Motor neuron (in vitro differentiated cells): ENCODE results near the gene DYNLT4. TPM values are rescaled to one million over a fixed set of nuclear protein-coding genes. Genes with fewer than 3 reads are reported as not detected.

Source experiments
- ATAC-seq, 8 experiments: fragments of 200-7000 bp; cut with Tn5 transposase; replicated peaks in 6 of 8; 2 replicates each; pipeline ENCODE4 v1.8.0; 2021; ENCODE audit warnings: mild to moderate bottlenecking in 8 of 8, moderate library complexity in 8 of 8
- H3K27ac ChIP-seq, 2 donors: fragments of 250-450 bp; sonication (Bioruptor Pico); 2 replicates each; pipeline ENCODE4 v1.9.0; 2021; ENCODE audit warnings: antibody characterized with exemption in 2 of 2, mild to moderate bottlenecking in 2 of 2, moderate library complexity in 1 of 2
- H3K4me1 ChIP-seq, 2 donors: fragments of 250-450 bp; sonication (Bioruptor Pico); replicated peaks in 1 of 2; 2 replicates each; pipeline ENCODE4 v1.6.1; 2021; ENCODE audit warnings: antibody characterized with exemption in 2 of 2, mild to moderate bottlenecking in 2 of 2, moderate library complexity in 1 of 2
- H3K4me3 ChIP-seq, 5 donors: fragments of 250-450 bp; sonication (Bioruptor Pico); 2 replicates each; pipeline ENCODE4 v1.9.0; 2021; ENCODE audit warnings: antibody characterized with exemption in 5 of 5, mild to moderate bottlenecking in 5 of 5, moderate library complexity in 4 of 5
- WGBS, 10 experiments: fragments of 450-650 bp; shearing (Covaris generic); methylation state at CpG; one replicate each; pipeline ENCODE4 v1.0.0; 2022; 5-methylcytosine and 5-hydroxymethylcytosine counted together
- in situ Hi-C, 9 experiments: fragments of 400-800 bp; cut with MboI; loops; one replicate each; pipeline ENCODE4 v1.15.0; 2021; ENCODE audit warnings: low sequenced_read_pairs in 9 of 9, low pct_unique_long_range_greater_than_20kb in 2 of 9; ENCODE audit not compliant: unreplicated experiment in 9 of 9
- total RNA-seq, 8 experiments: library from RNA; unstranded; fragments of 300-600 nt; gene quantifications; 2 replicates each; pipeline versions ENCODE4 v1.2.3 to v1.2.4, GENCODE V29; 2022

The DYNLT4 gene
- total RNA-seq, 8 experiments from 2014 or later, result 0.22 to 1.5 (median 0.73) TPM; not detected in 1

DNA sequence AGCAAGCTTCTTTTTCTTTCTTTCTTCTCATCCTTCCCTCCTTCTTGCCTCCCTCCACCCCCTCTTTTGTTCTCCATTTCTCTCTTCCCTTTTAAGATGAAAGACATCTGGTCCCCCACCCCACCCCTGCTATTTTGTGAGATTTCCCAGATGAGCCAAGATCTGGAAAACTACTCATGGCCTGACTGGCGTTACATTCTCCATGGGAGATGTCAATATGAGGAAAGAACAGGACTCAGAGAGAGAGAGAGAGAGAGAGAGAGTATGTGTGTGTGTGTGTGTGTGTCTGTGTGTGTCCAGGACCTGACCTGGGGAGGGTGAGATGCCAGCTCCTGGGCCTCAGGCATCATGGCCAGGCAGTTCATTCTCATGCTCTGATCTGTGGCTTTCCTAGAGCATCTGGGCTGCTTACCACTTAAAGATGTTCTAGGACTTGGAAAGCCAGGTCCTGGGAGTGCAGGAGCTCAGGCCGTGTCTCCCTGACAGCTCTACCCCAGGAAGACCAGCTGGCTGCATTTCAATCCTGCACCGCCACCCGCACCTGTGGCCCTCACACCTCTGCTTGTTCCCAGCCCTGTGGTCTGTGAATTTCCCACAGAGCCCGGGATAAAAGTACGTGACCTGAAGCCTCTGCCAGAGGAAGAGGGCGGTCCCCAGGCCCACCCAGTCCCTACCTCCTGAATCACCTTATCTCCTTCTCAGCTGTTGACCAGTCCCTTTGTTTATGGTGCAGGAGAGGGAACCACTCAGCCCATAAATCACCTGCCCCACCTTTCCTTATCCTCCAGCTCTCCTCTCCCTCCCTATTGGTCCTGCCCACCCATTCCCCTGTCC lies 16.0 kb downstream of the DYNLT4 start:
- H3K4me3 ChIP-seq, result no peak overlapping the region
- no peak overlapping the region for H3K27ac ChIP-seq
- in situ Hi-C loops, result no loop called here
- 60 to 100% (median 80%) methylated on average over 1 to 4 of the region's 7 CpGs; no CpG with 5 or more reads in 5 of the 10 experiments for WGBS, 10 experiments
- peaks cover 8 to 10% of the 10 kb centered on the region in 2 donors for H3K4me1 ChIP-seq
- no peak for ATAC-seq

DNA sequence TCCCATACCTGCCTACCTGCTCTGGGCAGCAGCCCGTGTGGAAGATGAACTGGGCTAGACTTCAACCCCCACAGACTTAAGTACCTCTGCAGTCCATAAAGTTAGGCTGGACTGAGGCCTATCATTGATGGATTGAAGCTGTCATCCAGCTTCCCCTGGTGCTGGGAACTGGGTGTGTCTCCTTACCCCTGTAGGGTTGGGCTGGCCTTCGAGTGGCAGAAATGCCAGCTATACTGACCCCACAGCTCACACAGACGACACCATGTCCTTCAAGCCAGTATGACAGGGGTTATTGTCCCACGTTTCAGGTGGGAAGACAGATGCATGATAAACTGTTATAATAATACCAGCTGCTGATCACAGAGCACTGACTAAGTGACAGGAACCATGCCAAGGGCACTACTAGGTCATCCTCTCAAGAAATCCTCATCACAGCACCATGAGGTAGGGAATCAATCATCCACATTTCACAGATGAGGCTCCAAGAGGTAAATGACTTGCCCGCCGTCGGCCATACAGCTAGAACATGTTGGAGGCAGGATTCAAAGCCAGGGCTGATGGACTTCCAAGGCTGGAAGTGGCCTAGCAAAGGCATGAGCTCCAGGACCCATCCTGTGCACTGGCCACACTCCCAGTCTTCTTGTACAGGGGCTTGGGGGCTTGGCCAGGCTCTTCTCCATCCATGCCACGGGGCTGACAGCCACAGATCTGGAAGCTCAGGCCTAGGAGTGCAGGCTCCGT lies 18.9 kb downstream of the DYNLT4 start, which contains the start of gene BEST4:
TSS of gene BEST4 (minus strand) at position 51 of the 741 bp plus-strand sequence. CDS start 465 bp downstream, outside the sequence.
- no peak within 1 kb of the TSS for H3K4me3 ChIP-seq
- in situ Hi-C loops, result no loop called here
- H3K27ac ChIP-seq, result no peak within 1 kb of the TSS
- H3K4me1 ChIP-seq, result peaks cover 26 to 28% of the 10 kb centered on the region in 2 donors
- no peak for ATAC-seq
- 40 to 100% (median 78%) methylated on average over 1 to 7 of the region's 9 CpGs; no CpG with 5 or more reads in 2 of the 10 experiments for WGBS, 10 experiments

DNA sequence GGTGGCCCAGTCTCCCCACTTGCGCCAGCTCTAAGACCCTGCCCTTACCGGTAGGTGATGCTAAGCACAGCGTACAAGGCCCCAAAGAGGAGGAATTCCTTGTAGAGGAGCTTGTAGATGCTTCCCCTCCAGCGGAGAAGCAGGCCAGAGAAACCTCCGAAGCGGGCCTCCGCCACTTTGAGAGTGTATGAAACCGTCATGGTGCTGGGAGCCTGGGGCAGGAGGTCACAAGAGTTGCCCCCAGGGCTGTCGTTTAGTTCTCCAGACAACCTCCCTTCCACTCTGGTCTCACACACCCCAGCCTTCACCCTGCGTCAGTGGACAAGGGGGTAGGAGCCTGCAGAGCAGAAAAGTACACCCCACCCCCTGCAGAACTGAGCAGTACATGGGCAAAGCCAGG lies 19.6 kb downstream of the DYNLT4 start:
- H3K4me3 ChIP-seq, result no peak overlapping the region
- H3K4me1 ChIP-seq, result peaks cover 26 to 28% of the 10 kb centered on the region in 2 donors
- ATAC-seq, result no peak
- in situ Hi-C loops, result no loop called here
- WGBS, 10 experiments, result 89 to 100% (median 95%) methylated on average over 1 to 8 of the region's 10 CpGs; no CpG with 5 or more reads in 5 of the 10 experiments
- H3K27ac ChIP-seq, result no peak overlapping the region

DNA sequence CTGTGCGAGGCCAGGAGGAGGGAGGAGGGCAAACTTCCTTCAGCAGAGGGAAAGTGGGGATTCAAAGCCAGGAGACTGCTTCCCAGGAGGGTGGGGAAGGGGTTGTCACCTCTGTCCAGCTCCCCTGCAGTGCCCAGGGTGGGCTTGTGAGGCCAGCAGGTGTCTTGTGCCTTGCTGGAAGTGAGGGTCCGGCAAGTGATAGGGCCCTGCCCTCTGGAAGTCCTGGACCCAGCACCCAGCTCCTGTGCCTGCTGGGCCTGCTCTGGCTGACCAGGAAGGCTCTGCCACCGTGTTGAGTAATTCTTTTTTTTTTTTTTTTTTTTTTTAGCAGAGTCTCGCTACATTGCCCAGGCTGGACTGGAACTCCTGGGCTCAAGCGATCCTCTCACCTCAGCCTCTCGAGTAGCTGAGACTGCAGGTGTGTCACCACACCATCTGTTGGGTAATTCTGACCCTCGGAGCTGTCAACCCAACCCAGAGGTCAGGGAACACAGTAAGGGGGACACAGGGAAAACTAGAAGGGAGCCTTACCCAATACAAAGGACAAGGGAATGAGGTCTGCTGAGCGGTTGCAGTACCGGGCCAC lies 20.2 kb downstream of the DYNLT4 start:
- in situ Hi-C loops, result no loop called here
- no peak overlapping the region for H3K4me3 ChIP-seq

DNA sequence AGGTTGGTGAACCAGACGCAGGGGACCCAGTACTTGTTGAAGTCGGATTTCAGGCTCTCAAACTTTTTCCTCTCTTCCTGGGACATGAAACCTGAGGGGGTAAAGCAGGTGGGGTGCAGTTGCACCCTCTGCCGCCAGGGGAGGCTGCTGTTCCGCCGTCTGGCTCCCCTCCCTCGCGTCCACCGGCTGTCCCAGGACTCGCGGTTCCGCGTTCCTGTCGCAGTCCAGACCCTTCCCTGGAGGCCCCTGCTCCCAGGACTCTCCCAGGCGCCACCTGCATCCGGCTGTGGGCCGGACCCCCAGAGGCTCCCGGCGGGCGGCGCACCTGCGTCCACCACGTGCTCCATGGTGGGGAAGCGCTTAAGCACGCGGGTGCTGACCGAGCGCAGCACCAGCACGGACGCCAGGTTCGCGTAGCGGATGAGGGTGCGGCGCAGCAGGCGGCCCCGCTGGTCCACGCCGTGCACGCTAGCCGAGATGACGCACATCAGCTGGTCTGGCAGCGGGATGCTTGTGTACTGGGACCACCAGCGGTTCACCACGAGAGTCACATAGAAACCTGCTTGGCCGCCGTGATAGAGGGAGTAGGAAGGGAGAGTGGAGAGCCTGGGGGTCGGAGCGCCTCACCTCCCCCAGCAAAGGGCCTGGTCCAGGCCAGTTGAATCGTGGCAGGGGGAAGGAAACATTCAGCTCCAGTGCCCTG lies 20.9 kb downstream of the DYNLT4 start:
- H3K27ac ChIP-seq, result no peak overlapping the region
- in situ Hi-C loops, result no loop called here
- H3K4me1 ChIP-seq, result peaks cover 25 to 28% of the 10 kb centered on the region in 2 donors
- ATAC-seq, result peak; percentile 69 to 89 (median 82)
- 0 to 67% (median 17%) methylated on average over 1 to 43 of the region's 49 CpGs; no CpG with 5 or more reads in 3 of the 10 experiments for whole genome bisulfite sequencing, 10 experiments
- peak overlapping the region in 4 of 5 donors; percentile 5 to 26 (median 17) for H3K4me3 ChIP-seq

More for the DNA sequence above, 20.2 kb downstream of the DYNLT4 start:
- ATAC-seq, result no peak
- WGBS, 10 experiments, result 0 to 100% (median 86%) methylated on average over 1 to 8 of the region's 9 CpGs; no CpG with 5 or more reads in 4 of the 10 experiments
- Histone ChIP-seq H3K27ac (no peak overlapping the region), H3K4me1 (peaks cover 26 to 28% of the 10 kb centered on the region in 2 donors)

DNA sequence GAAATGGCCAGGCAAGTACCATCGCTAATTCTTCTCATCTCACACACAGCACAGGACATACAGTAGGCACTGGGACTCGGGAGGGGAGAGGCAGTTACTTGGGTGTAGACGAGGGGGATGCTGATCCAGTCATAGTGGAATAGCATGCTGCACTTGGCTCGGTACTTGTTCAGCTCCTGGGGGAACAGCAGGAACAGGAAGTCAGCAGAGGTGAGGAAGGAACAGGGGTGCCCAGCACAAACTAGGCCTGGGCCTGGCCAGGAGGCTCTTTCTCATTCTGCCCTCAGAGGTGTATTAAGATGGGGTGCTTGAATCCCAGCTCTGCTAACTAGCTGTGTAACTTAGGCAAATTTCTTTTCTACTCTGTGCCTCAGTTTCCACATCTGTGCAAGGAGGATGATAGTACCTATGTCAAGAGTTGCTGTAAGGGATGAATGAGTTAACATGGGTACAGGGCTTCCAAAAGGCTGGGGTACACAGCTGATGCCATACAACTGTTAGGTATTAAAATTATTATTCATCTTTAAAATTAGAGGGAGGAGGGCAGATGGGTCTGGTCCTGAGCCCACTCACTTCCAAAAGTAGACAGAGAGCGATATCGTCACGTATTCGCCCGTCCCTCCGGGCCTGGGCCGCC lies 21.5 kb downstream of the DYNLT4 start:
- in situ Hi-C loops, result no loop called here
- ATAC-seq, result no peak
- 31 to 80% (median 49%) methylated on average over 2 to 7 of the region's 11 CpGs; no CpG with 5 or more reads in 4 of the 10 experiments for WGBS, 10 experiments
- H3K4me3 ChIP-seq, result no peak overlapping the region
- no peak overlapping the region for H3K27ac ChIP-seq
- peaks cover 20 to 28% of the 10 kb centered on the region in 2 donors for H3K4me1 ChIP-seq

DNA sequence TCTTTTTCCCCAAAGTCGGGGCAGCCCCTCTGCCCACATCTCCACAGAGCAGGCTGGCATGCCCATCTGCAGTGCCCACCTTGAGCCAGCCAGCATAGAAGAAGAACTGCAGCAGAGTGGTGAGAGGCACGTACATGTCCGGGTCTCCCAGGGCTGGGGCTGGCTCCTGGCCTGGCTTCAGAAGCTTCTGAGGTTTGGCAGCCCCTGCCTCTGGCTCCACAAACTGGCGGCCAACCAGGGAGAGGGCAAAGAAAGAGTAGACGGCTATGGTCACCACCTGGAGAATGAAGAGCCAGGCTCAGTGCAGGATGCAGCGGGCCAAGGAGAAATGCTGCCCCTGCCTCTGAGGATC lies 22.1 kb downstream of the DYNLT4 start:
- H3K4me1 ChIP-seq, result peaks cover 20 to 28% of the 10 kb centered on the region in 2 donors
- H3K27ac ChIP-seq, result no peak overlapping the region
- no peak for ATAC-seq
- 67 to 100% (median 100%) methylated on average over 1 to 3 of the region's 6 CpGs; no CpG with 5 or more reads in 6 of the 10 experiments for WGBS, 10 experiments
- in situ Hi-C loops, result no loop called here
- no peak overlapping the region for H3K4me3 ChIP-seq

DNA sequence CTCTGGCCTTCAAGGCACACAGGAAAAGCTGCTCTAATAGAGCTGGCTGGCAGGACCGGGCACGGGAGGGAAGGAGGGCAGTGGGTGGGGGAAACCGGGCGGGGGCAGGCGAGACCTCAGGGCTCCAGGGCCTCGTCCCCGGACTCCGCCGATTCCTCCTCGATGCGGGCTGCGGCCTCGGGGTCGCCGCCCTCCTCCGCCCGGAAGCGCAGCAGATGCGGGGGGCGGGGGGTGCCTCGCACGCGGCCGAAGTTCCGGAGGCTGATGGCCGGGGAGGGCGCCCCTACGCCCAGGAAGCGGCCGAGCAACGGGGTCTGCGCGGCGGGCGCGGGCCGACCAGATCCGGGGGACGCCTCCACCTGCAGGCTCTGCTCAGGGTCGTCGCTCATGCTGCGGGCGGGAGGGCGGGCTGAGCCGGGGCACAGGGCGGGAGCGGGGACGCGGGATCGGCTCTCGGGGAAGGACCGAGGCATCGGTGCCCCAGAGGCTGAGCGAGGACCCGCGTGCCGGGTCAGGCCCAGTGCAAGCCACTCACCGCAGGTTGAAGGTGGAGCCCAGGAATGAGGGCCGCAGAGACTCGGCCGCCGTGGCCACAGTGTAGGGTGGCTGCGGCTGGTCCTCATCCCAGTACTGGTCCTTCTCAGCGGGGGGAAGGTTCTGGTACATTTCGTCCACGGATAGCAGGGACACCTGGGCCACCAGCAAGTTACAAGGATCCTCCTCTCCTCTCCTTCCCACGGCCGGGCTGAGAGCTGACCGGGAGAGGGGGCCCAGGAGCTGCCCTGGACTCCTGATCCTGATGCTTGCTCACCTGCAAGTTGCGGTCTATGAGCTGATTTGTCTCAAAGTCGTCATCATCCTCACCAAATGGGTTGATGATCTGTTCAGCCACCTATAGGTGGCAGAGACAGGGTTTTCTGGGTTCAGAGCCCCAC lies 22.8 kb downstream of the DYNLT4 start:
- ATAC-seq, result peak; percentile 4 to 42 (median 22)
- in situ Hi-C loops, result no loop called here
- no peak overlapping the region for H3K27ac ChIP-seq
- peaks cover 20 to 28% of the 10 kb centered on the region in 2 donors for H3K4me1 ChIP-seq
- 0 to 83% (median 40%) methylated on average over 2 to 19 of the region's 71 CpGs; no CpG with 5 or more reads in 4 of the 10 experiments for WGBS, 10 experiments
- peak overlapping the region in 3 of 5 donors; percentile 7 to 16 (median 10) for H3K4me3 ChIP-seq

DNA sequence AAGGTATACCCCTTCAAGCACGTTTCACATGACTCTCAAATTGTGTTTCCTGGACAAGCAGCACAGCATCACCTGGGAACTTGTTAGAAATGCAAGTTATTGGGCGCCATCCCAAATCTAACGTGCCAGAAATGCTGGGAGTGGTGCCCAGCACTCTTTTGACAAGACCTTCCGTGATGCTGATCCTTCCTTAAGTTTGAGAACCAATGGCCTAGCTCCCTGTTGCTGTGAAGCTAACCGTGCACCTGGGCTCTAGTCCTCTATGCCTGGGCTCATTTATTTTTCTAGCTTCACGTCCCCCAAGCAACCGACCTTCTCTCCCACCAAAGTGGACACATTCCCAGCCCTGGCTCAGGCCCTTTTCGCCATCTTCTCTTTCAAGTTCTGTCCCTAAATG lies 23.5 kb downstream of the DYNLT4 start:
- Histone ChIP-seq H3K4me3 (peak overlapping the region in 1 of 5 donors; percentile 10), H3K27ac (no peak overlapping the region), H3K4me1 (peaks cover 20 to 28% of the 10 kb centered on the region in 2 donors)
- 62 to 92% (median 82%) methylated on average over 2 to 8 of the region's 8 CpGs; no CpG with 5 or more reads in 2 of the 10 experiments for WGBS, 10 experiments
- in situ Hi-C loops, result no loop called here
- ATAC-seq, result peak in 1 of 8 experiments; percentile 2

DNA sequence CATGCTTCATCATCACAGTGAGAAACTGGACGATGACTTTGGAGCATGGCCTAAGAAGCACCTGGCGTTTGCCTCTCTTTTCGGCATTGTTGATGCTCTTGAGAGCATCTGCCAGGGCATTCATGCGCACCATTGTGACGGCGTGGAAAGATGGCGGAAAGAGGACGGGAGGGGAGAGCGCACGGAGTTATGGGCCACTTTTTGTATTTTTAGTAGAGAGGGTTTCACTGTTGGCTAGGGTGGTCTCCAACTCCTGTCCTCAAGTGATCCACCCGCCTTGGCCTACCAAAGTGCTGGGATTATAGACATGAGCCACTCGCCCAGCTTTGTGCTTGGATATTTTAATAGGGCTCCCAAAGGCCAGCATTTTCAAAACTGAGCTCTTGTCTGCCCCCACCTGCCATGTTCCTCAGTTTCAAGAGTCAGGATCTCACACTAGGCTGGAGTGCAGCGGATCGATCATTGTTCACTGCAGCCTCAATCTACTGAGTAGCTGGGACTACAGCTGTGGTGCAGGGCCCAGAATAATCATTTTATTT lies 26.5 kb downstream of the DYNLT4 start:
- Histone ChIP-seq H3K4me3 (no peak overlapping the region), H3K27ac (no peak overlapping the region), H3K4me1 (peaks cover 28 to 32% of the 10 kb centered on the region in 2 donors)
- 87 to 98% (median 93%) methylated on average over 8 to 14 of the region's 14 CpGs; no CpG with 5 or more reads in 4 of the 10 experiments for WGBS, 10 experiments
- peak in 1 of 8 experiments; percentile 3 for ATAC-seq
- in situ Hi-C loops, result no loop called here
